Choroid plexus epithelial cell (primary cell): Measurements from ENCODE around the gene DCST2.
A peak's percentile ranks its signal among the peaks of the same experiment; 100 is the strongest.
"Not testable (repeated sequence)": the region's sequence is repeated elsewhere in the genome, so short reads cannot be mapped to it uniquely, and the experiment has no call there.

ENCODE experiments used
- DNase-seq: peaks from one replicate; pipeline ENCODE4 v3.0.0-alpha.2; 2010; ENCODE audit warnings: low read depth
- H3K4me3 ChIP-seq: 2 replicates; pipeline ENCODE4 v1.5.1; 2011; ENCODE audit warnings: low read depth, mild to moderate bottlenecking, control low read depth, low read length, moderate library complexity
- CTCF ChIP-seq: conservative IDR thresholded peaks from 2 replicates; pipeline ENCODE4 v1.5.1; 2011; ENCODE audit warnings: low read depth, mild to moderate bottlenecking, control low read depth, inconsistent platforms, low read length, moderate library complexity

DCST2 gene

GRCh38 chr1:154995301-154995983, 38.1 kb downstream of the DCST2 start:
- H3K4me3 ChIP-seq = not testable (repeated sequence)
- peak; percentile 52 for TF ChIP-seq CTCF
- DNase-seq = peak; percentile 92

DNA sequence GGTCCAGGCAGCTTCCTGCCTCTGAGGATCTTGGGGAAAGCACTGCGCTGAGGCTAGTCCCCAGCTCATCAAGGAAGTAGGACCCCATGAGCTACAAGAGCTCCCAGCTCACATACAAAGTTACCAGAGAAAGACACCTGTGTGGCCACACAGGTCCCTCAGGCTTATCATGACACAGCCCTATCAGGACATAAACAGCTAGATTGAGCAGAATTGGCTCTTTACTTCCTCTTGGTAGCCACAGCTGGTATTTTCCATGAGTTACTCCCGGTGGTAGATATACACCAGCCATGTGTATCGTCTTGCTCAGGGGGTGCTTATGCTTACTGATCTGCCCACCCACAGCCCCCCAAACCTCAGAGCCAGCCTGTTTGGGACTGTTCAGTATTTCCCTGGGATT, 39.0 kb downstream of the DCST2 start:
- no peak for TF ChIP-seq CTCF
- DNase-seq = no peak
- H3K4me3 ChIP-seq = no peak overlapping the region

DNA sequence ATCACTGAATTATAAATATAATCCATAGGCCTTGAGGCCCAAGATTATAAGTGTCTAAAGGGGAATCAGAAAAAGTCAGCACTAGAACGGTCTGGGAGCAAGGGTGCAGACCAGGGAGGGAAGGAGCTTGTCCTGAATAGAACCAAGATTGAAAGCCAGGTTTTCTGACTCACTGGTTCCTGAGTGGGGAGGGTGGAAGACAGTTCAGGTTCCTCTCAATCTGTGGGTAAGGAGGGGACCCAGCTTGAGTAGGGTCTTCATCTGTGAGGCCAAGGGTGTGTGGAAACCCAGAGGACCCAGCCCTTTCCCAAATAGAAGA, 39.4 kb downstream of the DCST2 start:
- no peak for TF ChIP-seq CTCF
- H3K4me3 ChIP-seq = no peak overlapping the region
- no peak for DNase-seq

DNA sequence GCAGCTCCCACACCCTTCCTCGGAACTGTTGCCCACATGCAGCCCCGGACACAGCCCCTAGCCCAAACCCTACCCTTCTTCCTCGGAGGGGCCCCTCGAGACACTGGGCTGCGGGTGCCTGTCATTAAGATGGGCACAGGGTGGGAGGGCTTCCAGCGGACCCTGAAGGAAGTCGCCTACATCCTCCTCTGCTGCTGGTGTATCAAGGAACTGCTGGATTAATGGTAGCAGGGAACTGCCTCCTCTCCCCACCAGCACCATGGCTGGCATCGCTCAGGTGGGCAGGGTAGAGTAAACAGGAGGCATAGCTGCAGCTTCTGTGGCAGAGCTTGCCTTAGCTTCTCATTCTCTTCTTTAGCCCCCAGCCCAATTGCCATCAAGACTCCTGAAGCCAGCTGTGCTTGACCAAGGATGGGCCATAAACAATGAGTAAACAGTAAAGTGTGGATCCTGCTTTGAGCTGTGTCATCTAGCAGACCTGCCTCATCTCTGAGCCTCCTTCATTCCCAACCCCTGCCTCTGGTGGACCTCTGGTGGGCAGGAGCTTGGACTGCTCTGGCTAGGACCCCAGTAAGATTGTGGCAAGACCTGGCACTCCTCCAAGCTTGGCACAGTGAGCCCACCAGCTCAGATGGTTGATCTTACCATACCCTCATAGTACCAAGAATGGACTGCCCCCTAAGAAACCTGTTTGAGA, 39.9 kb downstream of the DCST2 start, which contains the start of gene LENEP:
TSS of gene LENEP (plus strand) at position 15 of the 697 bp plus-strand sequence. CDS start at position 37, 22 bp downstream.
- no peak for TF ChIP-seq CTCF

GRCh38 chr1:154992721-154993571, 40.6 kb downstream of the DCST2 start:
- TF ChIP-seq CTCF = peak; percentile 34
- DNase-seq = peak; percentile 50
- no peak overlapping the region for H3K4me3 ChIP-seq

More for the DNA sequence above, 39.9 kb downstream of the DCST2 start, which contains the start of gene LENEP:
- H3K4me3 ChIP-seq = no peak within 1 kb of the TSS
- no peak for DNase-seq

DNA sequence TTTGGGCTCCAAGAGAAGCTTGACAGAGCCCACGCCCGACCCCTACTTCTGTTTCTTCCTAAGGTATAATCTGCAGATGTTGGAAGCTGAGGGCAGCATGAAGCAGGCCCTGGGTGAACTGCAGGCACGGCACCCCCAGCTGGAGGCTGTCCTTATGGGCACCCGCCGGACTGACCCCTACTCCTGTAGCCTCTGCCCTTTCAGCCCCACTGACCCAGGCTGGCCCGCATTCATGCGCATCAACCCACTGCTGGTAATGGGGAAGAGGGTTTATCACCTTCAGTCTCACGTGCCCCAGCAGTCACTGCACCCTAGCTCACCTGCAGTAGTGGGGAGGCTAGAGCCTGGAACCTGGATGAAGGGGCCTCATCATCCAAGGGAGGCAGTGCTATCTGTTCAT, 43.3 kb downstream of the DCST2 start:
- H3K4me3 ChIP-seq = no peak overlapping the region
- TF ChIP-seq CTCF = no peak
- no peak for DNase-seq
